OCI-LY3 (cell line): ENCODE results near the gene CREB5.

Experiments used
- EZH2phosphoT487 ChIP-seq: fragments of 200-600 bp; shearing (Covaris generic); IDR thresholded peaks from 2 replicates; pipeline ENCODE4 v1.6.1; 2018; ENCODE audit warnings: antibody characterized with exemption, mixed run types, low read depth
- TF ChIP-seq, protein P1 (sequence below): fragments of 200-600, 300-600 bp; sonication (generic); IDR thresholded peaks from 2 replicates; pipeline ENCODE4 v1.5.1; 2014; ENCODE audit warnings: antibody characterized with exemption, low read length, low read depth

- TF ChIP-seq, protein P1, sequence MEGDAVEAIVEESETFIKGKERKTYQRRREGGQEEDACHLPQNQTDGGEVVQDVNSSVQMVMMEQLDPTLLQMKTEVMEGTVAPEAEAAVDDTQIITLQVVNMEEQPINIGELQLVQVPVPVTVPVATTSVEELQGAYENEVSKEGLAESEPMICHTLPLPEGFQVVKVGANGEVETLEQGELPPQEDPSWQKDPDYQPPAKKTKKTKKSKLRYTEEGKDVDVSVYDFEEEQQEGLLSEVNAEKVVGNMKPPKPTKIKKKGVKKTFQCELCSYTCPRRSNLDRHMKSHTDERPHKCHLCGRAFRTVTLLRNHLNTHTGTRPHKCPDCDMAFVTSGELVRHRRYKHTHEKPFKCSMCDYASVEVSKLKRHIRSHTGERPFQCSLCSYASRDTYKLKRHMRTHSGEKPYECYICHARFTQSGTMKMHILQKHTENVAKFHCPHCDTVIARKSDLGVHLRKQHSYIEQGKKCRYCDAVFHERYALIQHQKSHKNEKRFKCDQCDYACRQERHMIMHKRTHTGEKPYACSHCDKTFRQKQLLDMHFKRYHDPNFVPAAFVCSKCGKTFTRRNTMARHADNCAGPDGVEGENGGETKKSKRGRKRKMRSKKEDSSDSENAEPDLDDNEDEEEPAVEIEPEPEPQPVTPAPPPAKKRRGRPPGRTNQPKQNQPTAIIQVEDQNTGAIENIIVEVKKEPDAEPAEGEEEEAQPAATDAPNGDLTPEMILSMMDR = no peak
- TF ChIP-seq EZH2phosphoT487 = no peak
These were observed 333.0 kb downstream of the CREB5 start for GRCh38 chr7:28745351-28745750.
